Panc1 (cell line): Measurements from ENCODE around the gene GPR15.

Source experiments
- CTCF ChIP-seq: fragments of 450-650 bp; IDR thresholded peaks from 2 replicates; pipeline ENCODE4 v1.5.1; 2017; ENCODE audit warnings: mild to moderate bottlenecking
- POLR2AphosphoS5 ChIP-seq: IDR thresholded peaks from 2 replicates; pipeline ENCODE4 v1.6.1; 2012; ENCODE audit warnings: mild to moderate bottlenecking, low read depth, low read length, moderate library complexity
- REST ChIP-seq, 2 experiments: IDR thresholded peaks; 2 replicates each; pipeline ENCODE4 v1.6.1; 2011 to 2012; ENCODE audit warnings: low read depth in 2 of 2, control low read depth in 1 of 2, low read length in 1 of 2, mild to moderate bottlenecking in 1 of 2, moderate library complexity in 1 of 2; ENCODE audit not compliant: insufficient read depth in 1 of 2
- SIN3A ChIP-seq: IDR thresholded peaks from 2 replicates; pipeline ENCODE4 v1.6.1; 2012; ENCODE audit warnings: low read depth, mild to moderate bottlenecking, low read length, moderate library complexity, borderline replicate concordance; ENCODE audit not compliant: insufficient read depth
- TCF7L2 ChIP-seq: IDR thresholded peaks from 2 replicates; pipeline ENCODE4 v1.6.1; 2011; ENCODE audit warnings: mild to moderate bottlenecking, low read depth, low read length, inconsistent platforms

GRCh38 chr3:98534168-98534567 is 2.4 kb downstream of the GPR15 start:
- no peak for TF ChIP-seq CTCF
- no peak for TF ChIP-seq REST (IDR thresholded peaks at IDR 0.05; ENCODE audit: insufficient read depth in 1 of 2, low read depth in 2 of 2, low read length in 1 of 2)
- no peak for TF ChIP-seq TCF7L2
- no peak for TF ChIP-seq SIN3A
- no peak for TF ChIP-seq POLR2AphosphoS5
